GM12875 (cell line): ENCODE measurements around the gene PDE5A.

ENCODE experiments used
- H3K4me3 ChIP-seq: one replicate; pipeline ENCODE4 v1.5.1; 2011; ENCODE audit warnings: low read depth, low read length, control low read depth
- CTCF ChIP-seq: IDR thresholded peaks from 2 replicates; pipeline ENCODE4 v1.5.1; 2011; ENCODE audit warnings: low read depth, mild to moderate bottlenecking, control low read depth, inconsistent platforms, low read length, moderate library complexity, borderline replicate concordance; ENCODE audit not compliant: insufficient read depth

Gene PDE5A

GRCh38 chr4:119657111-119657611 lies 28.6 kb upstream of the PDE5A start:
- H3K4me3 ChIP-seq = no peak overlapping the region
- TF ChIP-seq CTCF = no peak

GRCh38 chr4:119656342-119656741 lies 27.7 kb upstream of the PDE5A start:
- no peak for TF ChIP-seq CTCF
- H3K4me3 ChIP-seq = no peak overlapping the region

DNA sequence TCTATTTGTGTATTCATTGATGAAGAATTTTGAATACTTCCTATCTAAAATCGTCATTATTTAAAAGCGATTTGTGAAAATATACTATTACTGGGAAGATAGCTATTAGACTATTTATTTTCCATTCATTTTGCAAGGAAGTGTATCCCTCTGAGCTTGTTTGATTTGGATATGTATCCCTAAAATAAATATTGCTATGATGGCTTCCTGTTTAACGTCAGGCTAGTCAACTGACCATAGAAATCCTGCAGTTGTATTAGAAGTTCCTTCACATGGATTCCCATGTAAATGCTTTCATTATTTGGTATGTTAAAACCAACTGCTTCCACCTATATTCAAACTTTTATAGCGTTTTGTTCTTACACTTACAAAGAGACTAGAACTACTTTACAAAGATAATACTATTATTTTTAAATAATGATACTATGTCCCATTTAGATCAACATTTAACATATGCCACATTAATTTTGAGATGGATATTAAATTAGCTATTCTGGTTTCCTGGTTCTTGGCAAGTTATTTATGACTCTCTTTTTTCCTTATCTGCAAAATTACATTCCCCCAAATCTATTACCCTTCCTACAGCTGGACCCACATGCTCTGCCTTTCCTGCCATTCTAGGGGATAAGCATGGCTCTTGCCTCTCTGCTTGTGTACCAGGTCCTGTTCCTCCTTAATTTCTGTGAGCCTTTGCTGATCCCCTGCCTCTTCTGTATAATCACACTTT lies 26.7 kb upstream of the PDE5A start:
- H3K4me3 ChIP-seq = no peak overlapping the region
- TF ChIP-seq CTCF = no peak

DNA sequence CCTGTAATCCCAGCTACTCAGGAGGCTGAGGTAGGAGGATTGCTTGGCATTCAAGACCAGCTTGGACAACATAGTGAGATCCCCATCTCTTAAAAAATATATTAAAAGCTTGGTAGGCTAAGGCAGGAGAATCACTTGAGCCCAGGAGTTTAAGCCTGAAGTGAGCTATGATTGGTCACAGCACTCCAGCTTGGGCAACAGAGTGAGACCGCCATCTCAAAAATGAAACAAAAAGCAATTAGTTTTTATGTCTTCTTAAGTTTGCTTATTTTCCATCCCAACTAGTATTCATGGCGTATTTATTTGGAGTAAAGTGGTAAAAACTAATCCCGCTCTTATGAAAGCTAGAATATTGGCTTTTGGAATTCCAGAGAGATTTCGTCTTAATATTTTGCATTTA lies 25.4 kb upstream of the PDE5A start:
- TF ChIP-seq CTCF = no peak
- no peak overlapping the region for H3K4me3 ChIP-seq

DNA sequence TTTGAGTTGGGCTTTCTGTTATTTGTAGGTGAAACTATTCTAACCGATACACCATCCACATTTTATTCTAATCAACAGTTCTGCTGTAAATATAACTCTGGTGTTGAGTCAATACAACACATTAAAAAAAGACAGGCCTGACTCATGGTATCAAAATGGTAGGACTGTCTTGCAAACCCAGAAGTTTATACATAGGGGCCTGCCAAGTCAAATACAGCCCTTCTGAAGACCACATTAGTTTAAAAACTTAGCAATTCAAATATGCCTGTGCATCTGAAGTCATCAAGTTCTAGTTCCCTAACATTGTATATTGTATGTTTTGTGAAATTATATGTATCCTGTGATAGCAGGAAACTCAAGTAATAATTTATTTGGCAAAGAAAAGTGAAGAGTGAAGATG lies 24.4 kb upstream of the PDE5A start:
- no peak for TF ChIP-seq CTCF
- no peak overlapping the region for H3K4me3 ChIP-seq

- no peak overlapping the region for H3K4me3 ChIP-seq
- no peak for TF ChIP-seq CTCF
Measured at GRCh38 chr4:119648398-119648797, 19.8 kb upstream of the PDE5A start.

- TF ChIP-seq CTCF = no peak
- H3K4me3 ChIP-seq = no peak overlapping the region
Measured at GRCh38 chr4:119647558-119647957, 19.0 kb upstream of the PDE5A start.
